ENCODE results near the gene MYO1F. TPM values are rescaled to one million over a fixed set of nuclear protein-coding genes. Genes with fewer than 3 reads are reported as not detected.
"Not testable (repeated sequence)": the region's sequence is repeated elsewhere in the genome, so short reads cannot be mapped to it uniquely, and the experiment has no call there.

MYO1F gene
- total RNA-seq, 4 donors from 2014 or later = 6.6 to 70.7 (median 10.9) TPM

DNA sequence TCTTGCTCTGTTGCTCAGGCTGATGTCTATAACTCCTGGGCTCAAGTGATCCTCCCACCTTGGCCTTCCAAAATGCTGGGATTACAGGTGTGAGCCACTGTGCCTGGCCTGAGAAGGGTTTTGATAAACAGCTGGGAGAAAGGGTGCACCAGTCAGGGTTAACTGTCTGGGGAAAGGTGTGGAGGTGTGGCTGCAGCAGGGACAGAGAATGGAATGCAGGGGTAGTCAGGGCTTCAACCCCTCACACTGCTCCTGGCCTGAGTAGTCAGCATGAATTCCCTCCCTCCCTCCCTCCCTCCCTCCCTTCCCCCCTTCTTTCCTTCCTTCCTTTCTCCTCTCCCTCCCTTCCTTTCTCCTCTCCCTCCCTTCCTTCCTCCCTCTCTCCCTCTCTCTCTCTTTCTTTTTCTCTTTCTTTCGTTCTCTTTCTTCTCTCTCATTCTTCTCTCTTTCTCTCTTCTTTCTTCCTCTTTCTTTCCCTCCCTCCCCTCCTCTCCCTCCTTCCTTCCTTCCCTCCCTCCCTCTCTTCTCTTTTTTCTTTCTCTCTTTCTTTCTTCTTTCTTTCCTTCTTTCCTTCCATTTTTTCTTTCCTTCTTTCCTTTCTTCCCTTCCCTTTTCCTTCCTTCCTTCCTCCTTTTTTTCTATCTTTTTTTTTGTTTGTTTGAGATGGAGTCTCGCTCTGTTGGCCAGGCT is 16.0 kb downstream of the MYO1F start:
- no peak for DNase-seq
- Histone ChIP-seq H3K9me3 (no peaks in the 10 kb centered on the region), H3K27me3 (no peaks in the 10 kb centered on the region), H3K4me3 (no peak overlapping the region), H3K4me1 (no peaks in the 10 kb centered on the region), H3K36me3 (no peaks in the 10 kb centered on the region), H3K27ac (no peak overlapping the region)
- 76 to 83% methylated on average over 1 to 2 of the region's 2 CpGs for WGBS, 2 donors (ENCODE audit: low coverage in 1 of 2)
- TF ChIP-seq POLR2AphosphoS5 (IDR thresholded peaks at IDR 0.05) = no peak
- TF ChIP-seq, protein P1, sequence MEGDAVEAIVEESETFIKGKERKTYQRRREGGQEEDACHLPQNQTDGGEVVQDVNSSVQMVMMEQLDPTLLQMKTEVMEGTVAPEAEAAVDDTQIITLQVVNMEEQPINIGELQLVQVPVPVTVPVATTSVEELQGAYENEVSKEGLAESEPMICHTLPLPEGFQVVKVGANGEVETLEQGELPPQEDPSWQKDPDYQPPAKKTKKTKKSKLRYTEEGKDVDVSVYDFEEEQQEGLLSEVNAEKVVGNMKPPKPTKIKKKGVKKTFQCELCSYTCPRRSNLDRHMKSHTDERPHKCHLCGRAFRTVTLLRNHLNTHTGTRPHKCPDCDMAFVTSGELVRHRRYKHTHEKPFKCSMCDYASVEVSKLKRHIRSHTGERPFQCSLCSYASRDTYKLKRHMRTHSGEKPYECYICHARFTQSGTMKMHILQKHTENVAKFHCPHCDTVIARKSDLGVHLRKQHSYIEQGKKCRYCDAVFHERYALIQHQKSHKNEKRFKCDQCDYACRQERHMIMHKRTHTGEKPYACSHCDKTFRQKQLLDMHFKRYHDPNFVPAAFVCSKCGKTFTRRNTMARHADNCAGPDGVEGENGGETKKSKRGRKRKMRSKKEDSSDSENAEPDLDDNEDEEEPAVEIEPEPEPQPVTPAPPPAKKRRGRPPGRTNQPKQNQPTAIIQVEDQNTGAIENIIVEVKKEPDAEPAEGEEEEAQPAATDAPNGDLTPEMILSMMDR (IDR thresholded peaks at IDR 0.05) = no peak
- no peak for TF ChIP-seq EP300 (IDR thresholded peaks at IDR 0.05; ENCODE audit: low read depth)
- TF ChIP-seq POLR2A (IDR thresholded peaks at IDR 0.05) = no peak
- intact Hi-C loops (cut with DNase I; ENCODE audit: low total_unique reads) = no loop called here
- in situ Hi-C loops (cut with MboI; ENCODE audit: low pct_ligation_motif_present in 1 of 4, low pct_unique_long_range_greater_than_20kb in 1 of 4, low sequenced_read_pairs in 3 of 4) = no loop called here

DNA sequence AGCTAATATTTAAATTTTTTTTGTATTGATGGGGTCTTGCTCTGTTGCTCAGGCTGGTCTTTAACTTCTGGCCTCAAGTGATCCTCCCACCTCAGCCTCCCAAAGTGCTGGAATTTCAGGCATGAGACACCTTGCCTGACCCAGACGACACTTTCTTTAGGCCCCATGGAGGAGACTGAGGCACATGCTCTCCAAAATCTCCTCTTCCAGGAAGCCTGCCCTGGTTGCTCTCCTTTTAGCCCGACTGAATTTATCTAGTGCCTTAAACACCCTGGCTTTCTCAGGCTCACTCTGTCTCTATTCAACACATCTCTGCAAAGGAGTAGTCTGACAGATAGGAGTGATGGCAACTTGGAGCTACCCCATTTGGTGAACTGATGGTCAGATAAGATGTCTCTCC is 18.9 kb downstream of the MYO1F start:
- no peaks in the 10 kb centered on the region for H3K27me3 ChIP-seq
- H3K4me3 ChIP-seq = no peak overlapping the region
- no peaks in the 10 kb centered on the region for H3K4me1 ChIP-seq
- no peaks in the 10 kb centered on the region for H3K36me3 ChIP-seq
- no peak overlapping the region for H3K27ac ChIP-seq
- 86 to 100% methylated on average over 1 to 2 of the region's 2 CpGs for WGBS, 2 donors (ENCODE audit: low coverage in 1 of 2)
- intact Hi-C loops (cut with DNase I; ENCODE audit: low total_unique reads) (no loop called here), in situ Hi-C loops (cut with MboI; ENCODE audit: low pct_ligation_motif_present in 1 of 4, low pct_unique_long_range_greater_than_20kb in 1 of 4, low sequenced_read_pairs in 3 of 4) (no loop called here)
- H3K9me3 ChIP-seq = no peaks in the 10 kb centered on the region
- no peak for TF ChIP-seq POLR2A (IDR thresholded peaks at IDR 0.05)
- TF ChIP-seq, protein P1 (IDR thresholded peaks at IDR 0.05) = no peak
- no peak for TF ChIP-seq POLR2AphosphoS5 (IDR thresholded peaks at IDR 0.05)
- TF ChIP-seq EP300 (IDR thresholded peaks at IDR 0.05; ENCODE audit: low read depth) = no peak
- no peak for DNase-seq

DNA sequence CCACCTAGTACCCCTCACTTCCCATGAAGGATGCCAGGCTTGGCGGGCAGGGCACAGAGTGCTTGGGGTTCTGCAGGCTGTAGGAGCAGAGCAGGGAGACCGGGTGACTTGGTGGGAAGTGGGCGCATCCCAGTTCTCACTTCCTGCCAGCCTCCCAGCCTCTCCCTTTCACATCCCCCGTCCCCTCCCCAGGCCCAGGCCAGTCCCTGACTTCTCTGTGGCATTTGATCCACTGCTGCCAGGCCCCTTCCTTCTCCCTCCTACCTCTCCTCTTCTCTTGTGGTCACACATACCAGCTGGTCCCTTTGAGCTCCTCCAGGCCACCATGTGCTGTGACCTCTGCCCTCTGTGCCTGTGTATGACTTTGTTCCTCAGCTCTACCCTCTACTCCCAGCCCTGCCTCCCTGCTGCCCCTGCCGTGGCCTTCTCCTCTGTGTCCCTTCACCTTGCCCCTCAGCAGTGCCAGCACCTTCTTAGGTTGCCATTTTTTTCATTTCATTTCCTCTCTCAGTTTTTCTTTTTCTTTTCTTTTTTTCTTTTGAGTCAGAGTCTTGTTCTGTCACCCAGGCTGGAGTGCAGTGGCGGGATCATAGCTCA is 19.5 kb downstream of the MYO1F start:
- Histone ChIP-seq H3K27me3 (no peaks in the 10 kb centered on the region), H3K36me3 (no peaks in the 10 kb centered on the region), H3K27ac (no peak overlapping the region), H3K4me1 (no peaks in the 10 kb centered on the region), H3K9me3 (no peaks in the 10 kb centered on the region), H3K4me3 (no peak overlapping the region)
- in situ Hi-C loops (cut with MboI; ENCODE audit: low pct_ligation_motif_present in 1 of 4, low pct_unique_long_range_greater_than_20kb in 1 of 4, low sequenced_read_pairs in 3 of 4) = no loop called here
- TF ChIP-seq POLR2AphosphoS5 (IDR thresholded peaks at IDR 0.05) (no peak), EP300 (IDR thresholded peaks at IDR 0.05; ENCODE audit: low read depth) (no peak), POLR2A (IDR thresholded peaks at IDR 0.05) (no peak)
- TF ChIP-seq, protein P1 (IDR thresholded peaks at IDR 0.05) = no peak
- intact Hi-C loops (cut with DNase I; ENCODE audit: low total_unique reads) = no loop called here
- no peak for DNase-seq
- 75 to 76% methylated on average over 4 to 6 of the region's 6 CpGs for WGBS, 2 donors (ENCODE audit: low coverage in 1 of 2)

DNA sequence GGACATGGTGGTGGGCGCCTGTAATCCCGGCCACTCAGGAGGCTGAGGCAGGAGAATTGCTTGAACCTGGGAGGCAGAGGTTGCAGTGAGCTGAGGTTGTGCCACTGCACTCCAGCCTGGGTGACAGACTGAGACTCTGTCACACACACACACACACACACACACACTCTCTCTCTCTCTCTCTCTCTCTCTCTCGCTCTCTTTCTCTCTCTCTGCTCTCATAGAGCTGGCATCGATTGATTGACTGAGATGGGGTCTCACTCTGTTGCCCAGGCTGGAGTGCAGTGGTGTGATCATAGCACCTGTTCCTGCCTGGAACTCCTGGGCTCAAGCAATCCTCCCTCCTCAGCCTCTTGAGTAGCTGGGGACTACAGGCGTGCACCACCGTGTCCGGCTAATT is 23.5 kb downstream of the MYO1F start:
- H3K27me3 ChIP-seq; intact Hi-C loops (cut with DNase I; ENCODE audit: low total_unique reads); H3K9me3 ChIP-seq; H3K36me3 ChIP-seq; H3K4me3 ChIP-seq; DNase-seq; H3K4me1 ChIP-seq; H3K27ac ChIP-seq; in situ Hi-C loops (cut with MboI; ENCODE audit: low pct_ligation_motif_present in 1 of 4, low pct_unique_long_range_greater_than_20kb in 1 of 4, low sequenced_read_pairs in 3 of 4): not testable (repeated sequence)
- WGBS, 2 donors (ENCODE audit: low coverage in 1 of 2) = 82 to 95% methylated on average over 2 to 7 of the region's 7 CpGs

All from transverse colon (tissue), 4 donors.